ENCODE results near the gene RAB7B.

RAB7B gene

GRCh38 chr1:205945069-205945468, 58.1 kb downstream of the RAB7B start:
- no peak for DNase-seq (ENCODE audit: low read depth)
- no peak overlapping the region for H3K4me3 ChIP-seq (ENCODE audit: low read depth, low read length)
- no peak for TF ChIP-seq CTCF (IDR thresholded peaks at IDR 0.05; ENCODE audit: low read depth, low read length, missing control alignments)

DNA sequence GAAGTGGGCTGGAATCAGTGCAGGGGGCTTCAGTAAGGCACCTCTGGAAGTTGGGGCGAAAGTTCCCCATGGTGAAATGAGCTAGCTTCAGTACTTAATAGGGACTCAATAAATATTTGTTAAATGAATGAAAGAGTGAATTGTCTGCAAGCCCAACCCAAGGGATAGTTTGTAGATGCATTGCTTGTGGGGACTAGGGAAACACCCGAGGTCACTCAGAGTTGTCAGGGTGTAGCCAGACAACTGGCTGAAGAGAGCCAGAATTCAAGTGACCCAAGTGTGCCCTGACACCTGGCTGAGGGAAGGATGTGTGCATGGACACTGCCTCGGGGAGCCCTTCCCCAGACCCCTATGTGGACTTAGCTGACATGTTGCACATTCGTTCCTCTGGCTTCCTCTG, 58.7 kb downstream of the RAB7B start:
- no peak overlapping the region for H3K4me3 ChIP-seq (ENCODE audit: low read depth, low read length)
- DNase-seq (ENCODE audit: low read depth) = no peak
- TF ChIP-seq CTCF (IDR thresholded peaks at IDR 0.05; ENCODE audit: low read depth, low read length, missing control alignments) = no peak

GRCh38 chr1:205943245-205943644, 60.0 kb downstream of the RAB7B start, which contains the start of gene SLC26A9:
Gene SLC26A9 (minus strand): TSS chr1:205943456. CDS start chr1:205935820, 7,636 bp downstream.
- H3K4me3 ChIP-seq (ENCODE audit: low read depth, low read length) = no peak within 1 kb of the TSS
- no peak for DNase-seq (ENCODE audit: low read depth)
- TF ChIP-seq CTCF (IDR thresholded peaks at IDR 0.05; ENCODE audit: low read depth, low read length, missing control alignments) = no peak

DNA sequence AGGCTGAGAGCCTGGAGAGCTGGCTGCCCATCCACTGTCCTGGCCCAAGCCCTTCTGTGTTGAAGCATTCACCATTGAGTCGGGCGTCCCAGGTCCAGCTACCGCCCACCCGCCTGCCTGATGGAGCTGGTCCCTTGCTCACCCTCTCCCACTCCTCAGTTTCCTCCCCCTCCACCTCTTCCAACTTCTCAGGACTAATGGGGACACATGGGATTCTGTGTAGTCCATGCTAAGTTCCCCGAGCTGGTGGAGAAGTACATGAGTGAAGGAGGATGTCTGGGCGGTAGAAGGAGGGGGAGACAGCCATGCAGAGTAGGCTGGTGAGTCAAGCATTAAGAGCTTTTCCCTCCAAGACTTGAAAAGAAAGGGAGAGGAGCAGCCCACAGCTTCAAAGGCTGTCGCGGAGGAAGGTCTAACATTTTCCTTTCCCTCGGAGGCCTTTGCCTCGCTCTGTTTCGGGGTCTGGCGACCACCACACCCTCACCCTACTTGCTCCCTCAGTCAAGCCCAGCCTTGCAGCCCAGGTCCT, 60.5 kb downstream of the RAB7B start:
- no peak for DNase-seq (ENCODE audit: low read depth)
- no peak for TF ChIP-seq CTCF (IDR thresholded peaks at IDR 0.05; ENCODE audit: low read depth, low read length, missing control alignments)
- H3K4me3 ChIP-seq (ENCODE audit: low read depth, low read length) = no peak overlapping the region

- no peak overlapping the region for H3K4me3 ChIP-seq (ENCODE audit: low read depth, low read length)
- no peak for TF ChIP-seq CTCF (IDR thresholded peaks at IDR 0.05; ENCODE audit: low read depth, low read length, missing control alignments)
- DNase-seq (ENCODE audit: low read depth) = no peak
Measured at GRCh38 chr1:205940710-205941109, 62.5 kb downstream of the RAB7B start.

GRCh38 chr1:205939690-205940330, 63.4 kb downstream of the RAB7B start:
- no peak for DNase-seq (ENCODE audit: low read depth)

More at GRCh38 chr1:205939690-205940330, 63.4 kb downstream of the RAB7B start:
- no peak overlapping the region for H3K4me3 ChIP-seq (ENCODE audit: low read depth, low read length)
- TF ChIP-seq CTCF (IDR thresholded peaks at IDR 0.05; ENCODE audit: low read depth, low read length, missing control alignments) = peak; percentile 40

Measured in GM12864 (cell line).